Psoas muscle (tissue), 8 donors: ENCODE data around the gene SPAG9. TPM values are rescaled to one million over a fixed set of nuclear protein-coding genes. Genes with fewer than 3 reads are reported as not detected.

Experiments used
- ATAC-seq, 4 donors: fragments of 200-7000 bp; cut with Tn5 transposase; one replicate each; pipeline ENCODE4 v1.9.1; 2020; ENCODE audit warnings: moderate library complexity in 3 of 4, mild to moderate bottlenecking in 2 of 4
- DNase-seq, 2 donors: peaks; one replicate each; pipeline ENCODE4 v3.0.0-alpha.2; 2020
- H3K27ac ChIP-seq: fragments of 200-600 bp; one replicate; pipeline ENCODE4 v1.8.0; 2022
- H3K27me3 ChIP-seq, 3 donors: fragments of 200-600 bp in 1 of 3; one replicate each; pipeline versions ENCODE4 v1.6.1 to v1.8.0; 2013 to 2022; ENCODE audit warnings: low read length in 2 of 3, mild to moderate bottlenecking in 2 of 3, moderate library complexity in 1 of 3; ENCODE audit not compliant: insufficient read depth in 3 of 3
- H3K36me3 ChIP-seq, 2 donors: fragments of 200-600 bp in 1 of 2; one replicate each; pipeline versions ENCODE4 v1.6.1 to v1.8.0; 2013 to 2022; ENCODE audit warnings: low read depth in 1 of 2, mild to moderate bottlenecking in 1 of 2, moderate library complexity in 1 of 2; ENCODE audit not compliant: insufficient read depth in 1 of 2
- H3K4me1 ChIP-seq: fragments of 200-600 bp; one replicate; pipeline ENCODE4 v1.8.0; 2022
- H3K4me3 ChIP-seq: fragments of 200-600 bp; one replicate; pipeline ENCODE4 v1.8.0; 2022; ENCODE audit warnings: mild to moderate bottlenecking
- H3K9me3 ChIP-seq: fragments of 200-600 bp; one replicate; pipeline ENCODE4 v1.8.0; 2022
- CTCF ChIP-seq: fragments of 200-600 bp; IDR thresholded peaks from one replicate; pipeline ENCODE4 v1.8.0; 2022; ENCODE audit warnings: antibody characterized with exemption
- WGBS, 3 donors: extraction: QIAGEN DNeasy Blood & Tissue Kit; methylation state at CpG; one replicate each; pipeline versions ENCODE4 v1.1.6 to v1.1.7; 2013; 5-methylcytosine and 5-hydroxymethylcytosine counted together
- intact Hi-C, 2 donors: fragments of 100-400 bp; cut with DNase I; formaldehyde crosslinking; loops; one replicate each; pipeline versions ENCODE4 v1.11.0 to v1.14.2; 2022
- polyA plus RNA-seq, 3 donors: library from polyadenylated mRNA; stranded (reverse); fragments of 200-250 nt; gene quantifications; one replicate each; pipeline ENCODE4 v1.2.3, GENCODE V29; 2013
- total RNA-seq, 4 donors: library from RNA; stranded (reverse); fragmentation: NEBNext Ultra II Directional in 2 of 4; extraction: Animal tissue kit (Norgen Biotek cat#: 25700) in 2 of 4; gene quantifications; one replicate each; pipeline versions ENCODE4 v1.2.1 to v1.2.4, GENCODE V29; 2021 to 2023
- donor health status: healthy with polysubstance abuse.
- donor health status: DM: no; HTN: no; CAD: no; lungs with moderate emphysema.
- donor health status: Bipolar disorder and iron deficiency.
- donor health status: healthy.
- donor health status: DM: yes; HTN: yes; CAD: no.
- donor health status: DM: no; HTN: no; CAD: no.
- donor health status: DM: no; HTN: no; CAD: no.
- donor health status: DM: yes; HTN: yes; CAD: no.

The SPAG9 gene
- total and polyA plus RNA-seq, 7 donors: 34.8 to 133 (median 92.1) TPM

- Histone ChIP-seq H3K27me3 (no peaks in the 10 kb centered on the region), H3K27ac (peak overlapping the region; percentile 23), H3K4me1 (peaks cover 26% of the 10 kb centered on the region), H3K9me3 (no peaks in the 10 kb centered on the region), H3K4me3 (no peak overlapping the region), H3K36me3 (no peaks in the 10 kb centered on the region)
- WGBS, 3 donors: 69 to 76% (median 74%) methylated on average over 16 to 18 of the region's 18 CpGs
- DNase-seq (no peak), ATAC-seq (no peak)
- intact Hi-C loops: no loop called here
- no peak for TF ChIP-seq CTCF
Observed at GRCh38 chr17:50916708-50917417, 203.8 kb downstream of the SPAG9 start.

GRCh38 chr17:50916026-50916707, 204.5 kb downstream of the SPAG9 start:
- ATAC-seq (no peak), DNase-seq (no peak)
- Histone ChIP-seq H3K36me3 (no peaks in the 10 kb centered on the region), H3K4me3 (no peak overlapping the region), H3K27ac (peak overlapping the region; percentile 23), H3K9me3 (no peaks in the 10 kb centered on the region), H3K27me3 (no peaks in the 10 kb centered on the region), H3K4me1 (peaks cover 23% of the 10 kb centered on the region)
- 75 to 90% (median 90%) methylated on average over 2 of the region's 2 CpGs for WGBS, 3 donors
- TF ChIP-seq CTCF: no peak
- intact Hi-C loops: no loop called here

DNA sequence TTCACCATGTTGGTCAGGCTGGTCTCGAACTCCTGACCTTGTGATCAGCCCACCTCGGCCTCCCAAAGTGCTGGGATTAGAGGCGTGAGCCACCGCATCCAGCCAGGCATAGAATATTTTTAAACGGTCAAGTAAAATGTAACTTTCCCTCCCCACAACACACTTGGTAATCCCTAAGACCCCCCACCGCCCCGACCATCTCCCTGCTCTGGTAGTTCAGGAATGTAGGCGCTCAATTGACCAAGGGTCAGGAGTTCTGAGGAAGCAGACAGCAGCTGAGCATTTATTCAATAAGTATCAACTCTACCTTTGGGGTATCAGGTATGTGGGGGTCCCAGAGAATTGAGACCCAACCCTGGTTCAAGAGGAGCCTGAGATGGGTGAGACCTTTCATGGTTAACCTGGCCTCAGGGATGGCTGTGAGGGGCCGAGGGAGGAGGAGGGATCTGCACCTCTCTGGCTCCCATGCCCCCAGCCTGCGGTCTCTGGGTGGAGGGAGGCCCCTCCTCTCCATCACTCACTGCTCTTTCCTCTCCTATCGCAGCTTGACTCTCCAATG, 206.1 kb downstream of the SPAG9 start:
- intact Hi-C loops: no loop called here
- DNase-seq (no peak), ATAC-seq (no peak)
- no peak overlapping the region for H3K27ac ChIP-seq
- no peak overlapping the region for H3K4me3 ChIP-seq
- H3K9me3 ChIP-seq: no peaks in the 10 kb centered on the region
- 91 to 94% (median 93%) methylated on average over 11 of the region's 11 CpGs for WGBS, 3 donors
- H3K27me3 ChIP-seq: no peaks in the 10 kb centered on the region
- TF ChIP-seq CTCF: no peak
- H3K4me1 ChIP-seq: peaks cover 24% of the 10 kb centered on the region
- H3K36me3 ChIP-seq: no peaks in the 10 kb centered on the region

- 89 to 95% (median 94%) methylated on average over 2 of the region's 2 CpGs for WGBS, 3 donors
- no peak for ATAC-seq
Observed at GRCh38 chr17:50913120-50913519, 207.5 kb downstream of the SPAG9 start.

More at GRCh38 chr17:50913120-50913519, 207.5 kb downstream of the SPAG9 start:
- no peaks in the 10 kb centered on the region for H3K9me3 ChIP-seq
- no peak overlapping the region for H3K4me3 ChIP-seq
- no peaks in the 10 kb centered on the region for H3K36me3 ChIP-seq
- DNase-seq: no peak
- no peaks in the 10 kb centered on the region for H3K27me3 ChIP-seq
- intact Hi-C loops: no loop called here
- H3K27ac ChIP-seq: no peak overlapping the region
- no peak for TF ChIP-seq CTCF
- H3K4me1 ChIP-seq: peaks cover 14% of the 10 kb centered on the region

Other genes with a start within 250 kb of the SPAG9 start
- gene NME1, start 32.7 kb upstream of the SPAG9 start, total RNA-seq: 10 to 100 TPM; 29.3 to 75.0 (median 50.9) TPM
- gene NME1, start 32.7 kb upstream of the SPAG9 start, polyA plus RNA-seq: 100 to 1,000 TPM in 1 of 3 donors, 10 to 100 TPM in 2; 55.8 to 328 (median 71.1) TPM
- 100 to 1,000 TPM; 334 to 550 (median 422) TPM for gene NME2, start 45.5 kb upstream of the SPAG9 start, total RNA-seq
- gene NME2, start 45.5 kb upstream of the SPAG9 start, polyA plus RNA-seq: 1,000 to 10,000 TPM in 1 of 3 donors, 100 to 1,000 TPM in 2; 607 to 1,336 (median 718) TPM
- gene MBTD1, start 139.2 kb upstream of the SPAG9 start, total RNA-seq: 1 to 10 TPM; 5.1 to 6.6 (median 5.7) TPM
- 1 to 10 TPM; 2.7 to 7.2 (median 3.0) TPM for gene MBTD1, start 139.2 kb upstream of the SPAG9 start, polyA plus RNA-seq
- 10 to 100 TPM; 13.1 to 24.6 (median 20.2) TPM for gene UTP18, start 139.7 kb upstream of the SPAG9 start, total RNA-seq
- gene UTP18, start 139.7 kb upstream of the SPAG9 start, polyA plus RNA-seq: 10 to 100 TPM; 22.3 to 32.5 (median 27.1) TPM